NCI-H2107 treated with DMSO at 0.1 percent for 48 hours (cell line): ENCODE measurements around the gene TPK1.
"Not testable (repeated sequence)": the region's sequence is repeated elsewhere in the genome, so short reads cannot be mapped to it uniquely, and the experiment has no call there.

Experiments
- DNase-seq: peaks from one replicate; lab custom pipeline; 2025; ENCODE audit not compliant: unreplicated experiment; lab: John Stamatoyannopoulos, UW

The TPK1 gene

DNA sequence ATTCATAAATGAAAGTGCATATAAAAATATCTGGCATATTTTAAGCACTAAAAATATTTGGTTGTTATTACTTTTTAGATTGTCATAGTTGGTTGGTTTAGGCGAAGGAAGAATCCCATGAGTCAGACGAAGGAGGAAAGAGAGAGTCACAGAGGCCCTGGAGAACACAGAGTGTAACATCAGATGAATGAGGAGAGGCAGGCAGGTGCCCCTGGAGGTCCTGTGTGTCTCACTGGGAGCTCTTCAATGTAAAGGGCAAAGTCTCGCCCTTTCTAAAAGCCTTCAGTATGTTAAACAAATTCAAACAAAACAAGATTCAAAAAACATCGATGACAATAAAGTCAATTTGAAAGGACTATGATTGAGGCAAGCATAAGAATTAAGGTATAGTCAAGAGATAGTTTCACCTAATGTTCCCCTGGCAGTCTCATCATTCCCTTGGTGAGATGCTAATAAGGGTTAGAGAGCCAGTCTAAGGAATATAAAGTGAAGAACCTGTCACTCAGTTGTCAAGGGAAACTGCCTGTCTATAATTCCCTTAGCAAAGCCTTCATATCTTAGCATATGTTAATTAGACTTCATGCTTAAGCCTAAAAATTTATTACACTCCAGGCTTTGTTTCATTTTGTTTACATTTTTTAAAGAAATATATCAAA is 194.3 kb downstream of the TPK1 start:
- no peak for DNase-seq

DNA sequence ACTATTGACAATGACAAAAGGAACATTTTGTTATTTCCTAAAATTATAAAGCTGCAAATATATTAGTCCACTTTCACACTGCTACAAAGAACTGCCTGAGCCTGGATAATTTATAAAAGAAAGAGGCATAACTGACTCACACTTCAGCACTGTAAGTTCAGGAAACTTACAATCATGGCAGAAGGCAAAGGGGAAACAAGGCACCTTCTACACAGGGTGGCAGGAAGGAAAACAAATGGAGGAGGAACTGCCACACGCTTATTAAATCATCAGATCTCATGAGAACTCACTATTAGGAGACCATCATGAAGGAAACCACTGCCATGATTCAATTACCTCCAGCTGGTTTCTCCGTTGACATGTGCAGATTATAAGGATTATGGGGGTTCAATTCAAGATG is 203.1 kb downstream of the TPK1 start:
- DNase-seq, result no peak

DNA sequence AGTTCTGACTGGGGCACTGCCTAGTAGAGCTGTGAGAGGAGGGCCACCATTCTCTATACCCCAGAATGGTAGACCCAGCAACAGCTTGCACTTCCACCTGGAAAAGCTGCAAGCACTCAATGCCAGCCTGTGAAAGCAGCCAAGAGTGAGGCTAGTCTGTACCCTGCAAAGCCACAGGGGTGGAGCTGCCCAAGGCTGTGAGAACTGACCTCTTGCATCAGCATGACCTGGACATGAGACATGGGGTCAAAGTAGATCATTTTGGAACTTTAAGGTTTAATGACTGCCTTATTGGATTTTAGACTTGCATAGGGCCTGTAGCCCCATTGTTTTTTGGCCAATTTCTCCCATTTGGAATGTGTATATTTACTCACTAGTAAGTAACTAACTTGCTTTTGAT is 206.3 kb downstream of the TPK1 start:
- DNase-seq, result no peak

DNA sequence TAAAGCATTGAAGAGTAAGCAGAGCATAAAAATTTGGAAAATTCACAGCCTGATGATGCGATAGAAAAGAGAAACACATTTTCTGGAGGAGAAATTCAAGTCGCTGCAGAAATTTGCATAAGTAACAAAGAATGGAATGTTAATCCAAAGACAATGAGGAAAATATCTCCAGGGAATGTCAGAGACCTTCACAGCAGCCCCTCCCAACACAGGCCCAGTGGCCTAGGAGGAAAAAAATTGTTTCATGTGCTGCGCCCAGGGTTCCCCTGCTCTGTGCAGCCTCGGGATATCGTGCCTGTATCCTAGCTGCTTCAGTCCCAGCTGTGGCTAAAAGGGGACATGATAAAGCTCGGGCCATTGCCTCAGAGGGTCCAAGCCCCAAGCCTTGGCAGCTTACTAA is 206.8 kb downstream of the TPK1 start:
- no peak for DNase-seq

DNA sequence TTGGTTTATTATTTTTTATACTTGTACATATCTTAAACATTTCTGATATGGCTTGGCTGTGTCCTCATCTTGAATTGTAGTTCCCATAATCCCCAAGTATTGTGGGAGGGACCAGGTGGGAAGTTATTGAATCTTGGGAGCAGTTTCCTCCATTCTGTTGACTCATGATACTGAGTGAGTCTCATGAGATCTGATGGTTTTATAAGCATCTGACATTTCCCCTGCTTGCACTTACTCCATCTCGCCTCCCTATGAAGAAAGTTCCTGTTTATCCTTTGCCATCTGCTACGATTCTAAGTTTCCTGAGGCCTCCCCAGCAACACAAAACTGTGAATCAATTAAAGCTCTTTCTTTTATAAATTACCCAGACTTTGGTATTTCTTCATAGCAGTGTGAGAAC is 207.7 kb downstream of the TPK1 start:
- DNase-seq, result no peak

DNA sequence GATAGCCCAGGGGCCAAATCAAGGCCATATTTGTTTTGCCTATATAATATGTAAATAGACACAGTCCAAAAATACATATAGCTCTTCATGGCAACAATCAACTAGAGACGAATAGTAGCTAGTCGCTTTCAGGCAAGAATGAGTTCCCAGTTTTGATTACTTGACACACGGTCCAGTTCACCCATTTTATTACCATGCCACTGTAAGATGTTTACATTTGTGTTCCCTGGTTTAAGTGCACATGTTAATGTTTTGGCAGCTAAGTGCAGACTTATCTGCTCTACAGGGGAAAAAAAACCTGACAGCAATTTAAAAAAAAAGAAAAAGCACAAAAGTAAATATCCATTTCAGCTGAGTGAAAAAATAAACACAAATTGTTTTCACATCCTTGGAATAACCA is 213.1 kb downstream of the TPK1 start:
- DNase-seq, result no peak

DNA sequence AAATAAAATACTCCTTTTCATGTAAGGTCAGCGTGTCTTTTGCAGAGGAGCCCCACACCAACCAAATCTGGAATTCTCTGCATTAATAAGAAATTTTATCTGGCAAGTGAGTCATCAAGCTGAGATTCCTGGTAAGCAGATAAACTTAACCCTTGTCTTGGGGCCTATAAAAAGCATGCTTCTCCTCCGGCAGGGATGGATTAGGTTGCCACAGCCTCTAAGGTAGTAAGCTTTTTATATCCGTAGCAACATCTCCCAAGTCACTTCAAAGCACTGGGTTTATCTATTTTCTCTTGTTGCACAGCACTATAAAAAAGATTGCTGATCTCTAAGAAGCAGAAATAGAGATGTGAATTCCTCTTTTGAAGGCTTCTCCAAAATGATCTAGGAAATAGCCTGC is 229.6 kb downstream of the TPK1 start:
- DNase-seq, result no peak

DNA sequence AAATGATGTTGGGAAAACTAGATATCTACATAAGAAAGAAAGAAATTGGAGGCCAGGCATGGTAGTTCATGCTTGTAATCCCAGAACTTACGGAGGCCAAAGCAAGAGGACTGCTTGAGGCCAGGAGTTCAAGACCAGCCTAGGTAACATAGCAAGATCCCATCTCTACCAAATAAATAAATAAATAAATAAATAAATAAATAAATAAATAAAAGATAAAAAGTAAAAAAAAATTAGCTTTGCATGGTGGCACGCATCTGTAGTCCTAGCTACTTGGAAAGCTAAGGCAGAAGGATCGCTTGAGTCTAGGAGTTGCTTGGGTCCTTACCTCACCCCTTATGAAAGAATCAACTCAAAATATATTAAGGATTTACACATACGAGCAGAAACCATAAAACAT is 238.9 kb downstream of the TPK1 start:
- DNase-seq, result no peak

DNA sequence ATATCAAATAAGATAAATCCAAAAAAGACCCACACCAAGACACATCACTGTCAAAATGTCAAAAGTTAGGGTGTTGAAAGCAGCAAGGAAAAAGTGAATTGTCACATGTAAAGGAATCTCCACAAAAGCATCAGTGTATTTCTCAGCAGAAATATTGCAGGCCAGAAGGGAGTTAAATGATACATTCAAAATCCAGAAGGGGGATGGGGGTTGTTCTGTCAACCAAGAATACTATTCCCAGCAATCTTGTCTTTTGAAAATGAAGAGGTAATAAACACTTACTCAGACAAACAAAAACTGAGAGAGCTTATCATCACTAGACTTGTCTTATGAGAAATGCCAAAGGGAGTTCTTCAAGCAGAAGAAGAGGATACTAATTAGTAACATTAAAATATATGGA is 241.3 kb downstream of the TPK1 start:
- no peak for DNase-seq

DNA sequence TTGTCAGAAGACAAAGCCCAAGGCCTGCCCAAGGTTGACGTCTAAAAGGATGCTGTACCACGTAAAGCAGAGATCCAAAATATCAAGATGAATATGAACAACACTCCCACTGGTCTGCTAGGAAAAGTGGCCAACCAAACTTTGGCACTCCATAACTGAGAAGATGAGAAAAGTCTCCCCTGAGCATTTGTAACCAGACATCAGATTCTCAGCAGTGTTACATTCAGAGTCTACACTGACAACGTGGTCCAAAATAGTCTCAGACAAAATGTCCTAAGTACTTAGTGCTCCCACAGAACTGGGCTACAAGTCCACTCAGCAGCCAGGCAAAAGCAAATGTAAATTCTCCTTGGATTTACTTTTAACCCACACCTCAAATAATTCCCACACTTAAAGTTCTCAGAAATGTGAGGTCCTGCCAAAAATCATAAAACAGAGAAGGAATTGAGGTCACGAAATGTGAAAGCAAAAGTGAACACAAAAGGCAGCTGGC is 247.2 kb downstream of the TPK1 start:
- no peak for DNase-seq

DNA sequence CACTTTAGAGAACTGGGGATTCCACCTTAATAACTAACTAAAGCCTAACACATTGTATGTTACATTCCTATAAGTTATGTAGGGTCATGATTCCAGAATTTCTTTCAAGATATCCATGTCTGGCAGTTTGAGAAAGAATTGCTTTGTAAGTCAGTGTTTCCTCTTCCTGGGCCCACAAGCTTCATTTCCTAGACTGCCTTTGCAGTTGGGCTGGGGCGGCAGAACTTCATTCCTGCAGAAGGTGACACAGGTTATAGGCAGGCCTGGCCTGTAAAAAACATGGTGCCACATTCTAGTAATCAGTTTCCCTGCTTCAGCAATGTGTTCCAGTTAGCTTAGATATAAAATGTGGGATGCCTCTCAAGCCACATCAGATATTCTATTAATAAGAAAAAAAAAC is 248.2 kb downstream of the TPK1 start:
- DNase-seq, result no peak

DNA sequence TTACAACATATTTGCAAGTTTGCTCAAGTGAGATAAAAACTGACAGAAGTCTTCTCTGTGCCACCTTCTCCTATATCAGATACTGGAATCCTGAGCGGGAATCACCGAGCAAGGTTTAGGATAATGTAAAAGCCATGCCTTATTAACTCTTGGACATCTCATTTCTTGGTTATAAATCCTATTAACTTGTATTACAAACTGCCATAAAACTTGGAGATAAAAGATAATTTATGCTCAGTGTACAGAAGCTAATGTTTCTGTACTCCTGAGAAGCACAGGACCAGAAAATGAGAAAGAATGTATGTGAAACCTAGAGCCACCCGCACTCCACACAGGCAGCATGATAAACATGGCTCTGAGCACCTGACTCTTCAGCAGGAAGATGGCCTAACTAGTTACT is 251.1 kb downstream of the TPK1 start:
- DNase-seq, result no peak

DNA sequence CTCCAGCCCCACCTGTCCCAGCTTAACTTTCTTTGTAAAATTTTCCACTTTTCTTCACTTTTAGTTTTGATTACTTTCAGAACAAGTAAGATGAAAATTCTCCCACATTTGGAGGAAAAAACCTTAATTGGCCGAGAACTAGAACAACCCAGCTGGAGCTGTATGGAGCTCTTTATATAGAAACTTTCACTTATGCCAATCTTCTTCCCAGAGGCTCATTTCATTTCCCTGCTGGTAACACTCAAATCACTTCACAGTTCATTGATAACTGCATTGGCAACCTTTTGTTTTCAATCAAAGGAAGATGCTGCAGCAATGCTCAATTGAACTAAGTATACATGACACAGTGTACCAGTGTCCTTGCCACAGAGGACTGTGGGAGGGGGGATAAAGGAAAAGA is 256.2 kb downstream of the TPK1 start:
- DNase-seq, result no peak

DNA sequence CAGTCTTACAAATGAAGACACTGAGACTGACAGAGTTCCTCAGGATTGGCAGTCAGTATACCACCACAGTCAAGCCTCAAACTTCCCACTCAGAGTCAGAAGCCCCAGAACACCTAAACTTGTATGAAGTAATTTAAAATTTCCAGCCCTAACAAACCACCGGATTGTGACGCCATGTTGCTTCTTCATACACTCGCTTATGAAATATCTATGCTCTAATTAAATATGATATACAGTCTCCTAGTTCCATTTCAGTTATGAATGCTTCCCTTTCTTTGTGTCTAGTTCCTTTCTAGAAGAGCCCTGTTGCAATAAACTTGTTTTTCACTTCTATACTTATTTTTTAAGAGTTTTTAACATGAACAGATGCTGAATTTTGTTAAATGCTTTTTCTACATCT is 260.4 kb downstream of the TPK1 start:
- no peak for DNase-seq

DNA sequence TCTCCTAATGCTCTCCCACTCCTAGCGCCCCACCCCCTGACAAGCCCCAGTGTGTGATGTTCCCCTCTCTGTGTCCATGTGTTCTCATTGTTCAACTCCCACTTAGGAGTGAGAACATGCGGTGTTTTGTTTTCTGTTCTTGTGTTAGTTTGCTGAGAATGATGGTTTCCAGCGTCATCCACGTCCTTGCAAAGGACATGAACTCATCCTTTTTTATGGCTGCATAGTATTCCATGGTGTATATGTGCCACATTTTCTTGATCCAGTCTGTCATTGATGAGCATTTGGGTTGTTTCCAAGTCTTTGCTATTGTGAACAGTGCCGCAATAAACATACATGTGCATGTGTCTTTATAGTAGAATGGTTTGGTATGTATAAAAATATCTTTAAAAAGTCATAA is 261.1 kb downstream of the TPK1 start:
- not testable (repeated sequence) for DNase-seq

DNA sequence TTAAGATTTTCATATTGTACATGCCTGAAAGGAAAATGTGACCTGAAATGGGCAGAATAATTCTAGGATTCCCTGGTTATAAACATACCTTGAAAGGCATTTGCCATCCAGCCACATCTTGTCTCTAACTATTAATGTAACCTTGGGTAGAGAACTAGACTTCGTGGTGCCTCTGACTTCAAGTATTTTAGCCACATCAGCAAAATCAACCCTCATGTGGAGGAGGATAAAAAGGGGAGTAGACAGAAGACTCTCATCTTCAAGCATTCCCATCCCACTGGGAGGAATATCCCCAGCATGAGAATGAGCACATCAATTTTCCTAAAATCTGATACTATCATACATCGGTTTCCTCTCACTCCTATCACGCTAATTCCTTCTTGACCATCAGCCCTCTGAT is 267.6 kb downstream of the TPK1 start:
- no peak for DNase-seq

DNA sequence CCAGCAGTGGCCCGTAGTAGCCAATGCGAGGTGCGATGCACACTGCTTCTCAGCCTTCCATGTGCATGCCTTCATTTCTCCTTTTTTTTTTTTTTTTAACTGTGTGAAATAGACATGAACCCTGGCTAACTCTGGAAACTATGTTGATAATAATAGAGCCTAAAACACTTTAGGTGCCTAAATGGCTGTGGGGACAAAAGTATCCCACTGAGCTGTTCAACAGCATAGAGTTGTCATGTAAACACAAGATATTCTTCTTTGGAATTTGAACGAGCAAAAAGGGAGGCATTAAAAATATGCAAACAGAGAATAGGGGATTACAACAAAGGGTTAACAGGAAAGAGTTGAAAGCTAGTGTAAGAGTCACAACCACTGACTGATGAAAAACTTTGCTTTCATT is 270.3 kb downstream of the TPK1 start:
- DNase-seq, result no peak

DNA sequence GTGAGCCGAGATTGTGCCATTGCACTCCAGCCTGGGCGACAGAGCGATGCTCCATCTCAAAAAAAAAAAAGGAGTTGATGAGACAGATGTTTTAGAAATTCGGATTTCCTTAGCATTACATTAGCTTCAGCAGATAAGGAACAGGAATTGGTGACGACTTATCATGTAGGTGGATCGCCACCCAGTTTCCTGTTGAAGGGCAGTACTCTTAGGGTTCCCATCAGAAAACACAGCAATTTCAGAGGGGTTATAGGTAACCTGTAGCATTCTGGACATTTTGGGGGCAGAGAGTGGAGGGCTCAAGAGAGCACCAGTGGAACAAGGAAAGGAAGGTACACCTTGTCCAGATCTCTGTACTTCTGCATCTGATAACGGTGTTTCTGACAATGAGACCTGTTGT is 286.0 kb downstream of the TPK1 start:
- no peak for DNase-seq

DNA sequence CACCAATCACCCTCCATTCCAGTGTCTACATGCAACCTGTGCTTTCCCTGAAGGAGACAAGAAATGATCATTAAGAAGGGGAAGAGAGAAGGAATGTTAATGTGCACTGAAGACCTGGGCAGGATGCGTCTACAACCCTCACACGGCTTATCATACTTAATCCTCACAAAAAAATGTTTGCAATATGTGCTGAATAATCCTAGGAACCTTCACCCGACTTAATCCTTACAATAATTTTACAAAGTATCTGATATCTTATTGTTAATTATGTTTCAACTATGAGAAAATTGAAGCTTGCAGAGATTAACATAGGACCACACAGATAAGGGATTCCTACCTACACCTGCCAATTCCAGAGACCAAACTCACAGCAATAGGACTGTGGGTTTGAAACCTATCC is 287.3 kb downstream of the TPK1 start:
- DNase-seq, result no peak

DNA sequence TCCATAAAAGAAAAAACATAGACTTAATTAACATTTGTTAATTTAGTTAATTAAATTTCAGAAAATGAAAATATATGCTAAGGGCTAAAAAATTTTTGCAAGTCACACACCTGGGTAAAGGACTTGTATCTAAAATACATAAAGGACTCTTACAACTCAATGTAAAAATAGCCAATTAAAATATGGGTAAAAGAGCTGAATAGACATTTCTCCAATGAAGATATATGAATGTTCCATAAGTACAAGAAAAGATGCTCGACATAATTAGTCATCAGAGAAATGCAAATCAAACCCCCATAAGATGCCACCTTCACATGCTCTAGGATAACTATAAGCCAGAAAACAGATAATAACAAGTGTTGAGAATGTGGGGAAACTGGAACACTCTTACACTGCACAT is 288.0 kb downstream of the TPK1 start:
- no peak for DNase-seq

DNA sequence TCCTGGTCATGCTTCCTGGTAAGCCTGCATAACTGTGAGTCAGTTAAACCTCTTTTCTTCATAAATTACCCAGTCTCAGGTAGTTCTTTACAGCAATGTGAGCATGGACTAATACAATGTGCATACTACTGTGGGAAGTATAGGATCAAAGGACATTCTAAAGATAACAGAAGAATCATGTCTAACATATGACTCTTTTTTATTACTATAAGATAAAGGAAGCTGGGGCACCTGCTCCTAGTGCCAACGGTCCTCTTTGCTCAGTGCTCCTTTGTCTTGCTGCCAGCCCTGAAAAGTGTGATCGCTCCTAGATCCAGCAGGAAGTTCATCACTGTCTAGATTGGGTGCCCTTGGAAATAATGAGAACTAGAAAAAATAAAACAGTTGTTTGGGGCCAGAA is 289.1 kb downstream of the TPK1 start:
- DNase-seq, result no peak

DNA sequence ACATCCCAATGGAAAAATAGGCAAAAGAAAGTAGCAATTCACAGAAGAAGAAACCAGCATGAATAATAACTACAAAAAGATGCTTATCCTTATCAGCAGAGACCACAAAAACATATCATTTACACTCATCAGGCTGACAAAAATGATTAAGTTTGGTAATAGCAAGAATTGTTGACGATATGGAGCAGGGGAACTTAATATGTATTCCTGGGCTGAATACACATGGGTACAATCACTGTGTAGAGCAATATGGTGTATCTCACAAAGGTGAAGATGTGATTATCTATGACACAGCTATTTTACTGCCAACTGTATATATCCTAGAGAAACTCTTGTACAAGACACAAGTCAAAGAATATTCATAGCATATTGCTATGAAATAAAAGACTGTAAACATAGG is 290.5 kb downstream of the TPK1 start:
- DNase-seq, result no peak

DNA sequence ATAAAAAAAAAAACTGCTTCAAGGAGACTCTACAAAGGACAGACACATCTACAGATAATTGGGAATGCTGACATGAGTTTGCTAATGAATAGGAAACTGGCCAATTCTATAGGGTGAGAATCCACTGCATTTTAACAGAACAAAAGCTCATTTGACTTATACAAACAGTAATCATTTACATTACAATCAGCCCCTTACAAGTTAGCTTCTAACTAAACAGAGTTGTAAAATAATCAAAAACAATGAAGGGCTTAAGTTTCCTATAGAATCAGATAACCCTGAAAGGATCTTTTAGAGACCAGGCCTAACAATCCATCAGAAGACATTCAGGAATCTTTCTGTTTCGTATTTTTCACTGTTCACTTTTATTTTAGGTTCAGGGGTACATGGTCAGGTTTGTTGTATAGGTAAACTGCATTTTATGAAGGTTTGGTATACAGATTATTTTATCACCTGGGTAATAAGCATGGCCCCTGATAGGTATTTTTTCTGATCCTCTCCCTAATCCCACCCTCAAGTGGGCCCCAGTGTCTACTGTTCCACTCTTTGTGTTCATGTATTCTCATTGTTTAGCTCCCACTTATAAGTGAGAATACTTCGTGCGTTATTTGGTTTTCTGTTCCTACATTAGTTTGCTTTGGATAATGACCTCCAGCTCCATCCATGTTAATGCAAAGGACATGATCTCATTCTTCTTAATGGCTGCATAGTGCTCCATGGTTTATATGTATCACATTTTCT is 301.0 kb downstream of the TPK1 start:
- no peak for DNase-seq
